CD4-positive, alpha-beta T cell treated with Interleukin-10 for 1 hour (primary cell): ENCODE results near the gene FAM120A.

Experiments
- DNase-seq: peaks from one replicate; pipeline ENCODE4 v3.0.0-alpha.2; 2020

FAM120A gene

GRCh38 chr9:93598647-93599241 is 147.3 kb downstream of the FAM120A start:
- DNase-seq, result no peak

- DNase-seq, result no peak
These were observed 148.3 kb downstream of the FAM120A start for GRCh38 chr9:93599571-93600403.

- no peak for DNase-seq
These were observed 149.0 kb downstream of the FAM120A start for GRCh38 chr9:93600504-93600903.

GRCh38 chr9:93601063-93601462 is 149.6 kb downstream of the FAM120A start:
- no peak for DNase-seq

- DNase-seq, result no peak
These were observed 150.2 kb downstream of the FAM120A start for GRCh38 chr9:93601666-93602065.

- no peak for DNase-seq
These were observed 151.5 kb downstream of the FAM120A start for GRCh38 chr9:93603011-93603410.

GRCh38 chr9:93603906-93604326 is 152.4 kb downstream of the FAM120A start:
- no peak for DNase-seq

- no peak for DNase-seq
These were observed 154.7 kb downstream of the FAM120A start for GRCh38 chr9:93606187-93606586.

GRCh38 chr9:93610206-93610605 is 158.7 kb downstream of the FAM120A start:
- no peak for DNase-seq

GRCh38 chr9:93612052-93612795 is 160.7 kb downstream of the FAM120A start:
- DNase-seq, result no peak

GRCh38 chr9:93612796-93613154 is 161.3 kb downstream of the FAM120A start:
- DNase-seq, result no peak

GRCh38 chr9:93613174-93613573 is 161.7 kb downstream of the FAM120A start:
- no peak for DNase-seq

GRCh38 chr9:93613791-93614190 is 162.3 kb downstream of the FAM120A start:
- DNase-seq, result no peak

- no peak for DNase-seq
These were observed 163.5 kb downstream of the FAM120A start for GRCh38 chr9:93614830-93615468.
